Astrocyte (in vitro differentiated cells and primary cell): Measurements from ENCODE around the gene EPHB1. TPM values are rescaled to one million over a fixed set of nuclear protein-coding genes. Genes with fewer than 3 reads are reported as not detected.

Experiments
- DNase-seq: peaks from one replicate; pipeline ENCODE4 v3.0.0-alpha.2; 2010; ENCODE audit warnings: low read depth
- FAIRE-seq: peaks from 2 replicates; lab custom pipeline; 2011; peaks lifted over from hg19 to GRCh38; lab: Jason Lieb, UNC
- H2AFZ ChIP-seq: 2 replicates; pipeline ENCODE4 v1.6.0; 2012; ENCODE audit warnings: low read depth, low read length, inconsistent platforms
- H3K27ac ChIP-seq: 2 replicates; pipeline ENCODE4 v1.5.1; 2011; ENCODE audit warnings: low read depth, low read length, inconsistent platforms
- H3K27me3 ChIP-seq: 2 replicates; pipeline ENCODE4 v1.6.0; 2011; ENCODE audit warnings: low read length, inconsistent platforms; ENCODE audit not compliant: insufficient read depth
- H3K36me3 ChIP-seq: 2 replicates; pipeline ENCODE4 v1.5.1; 2011; ENCODE audit warnings: low read length, inconsistent platforms; ENCODE audit not compliant: insufficient read depth
- H3K4me1 ChIP-seq: 2 replicates; pipeline ENCODE4 v1.5.1; 2011; ENCODE audit warnings: low read length, inconsistent platforms; ENCODE audit not compliant: insufficient read depth
- H3K4me2 ChIP-seq: 2 replicates; pipeline ENCODE4 v1.6.0; 2012; ENCODE audit warnings: low read length, inconsistent platforms
- H3K4me3 ChIP-seq: 2 replicates; pipeline ENCODE4 v1.5.1; 2011; ENCODE audit warnings: low read depth, mild to moderate bottlenecking, low read length, inconsistent platforms; ENCODE audit not compliant: insufficient read depth
- H3K79me2 ChIP-seq: 2 replicates; pipeline ENCODE4 v1.6.0; 2012; ENCODE audit warnings: mild to moderate bottlenecking, low read length, inconsistent platforms; ENCODE audit not compliant: insufficient read depth
- H3K9ac ChIP-seq: 2 replicates; pipeline ENCODE4 v1.6.0; 2012; ENCODE audit warnings: mild to moderate bottlenecking, low read length, inconsistent platforms
- H3K9me3 ChIP-seq: 2 replicates; pipeline ENCODE4 v1.5.1; 2012; ENCODE audit warnings: low read depth, mild to moderate bottlenecking, low read length, inconsistent platforms; ENCODE audit not compliant: insufficient read depth
- H4K20me1 ChIP-seq: 2 replicates; pipeline ENCODE4 v1.6.0; 2012; ENCODE audit warnings: low read length, inconsistent platforms; ENCODE audit not compliant: insufficient read depth
- H3K27ac Mint-ChIP-seq: one replicate; pipeline ENCODE4 v1.8.0; 2021; ENCODE audit warnings: mild to moderate bottlenecking, mixed read lengths; ENCODE audit not compliant: unreplicated experiment
- H3K27me3 Mint-ChIP-seq: one replicate; pipeline ENCODE4 v1.8.0; 2021; ENCODE audit warnings: low read depth, mixed read lengths; ENCODE audit not compliant: unreplicated experiment
- H3K36me3 Mint-ChIP-seq: one replicate; pipeline ENCODE4 v1.8.0; 2021; ENCODE audit warnings: low read depth, mixed read lengths; ENCODE audit not compliant: unreplicated experiment
- H3K4me1 Mint-ChIP-seq: one replicate; pipeline ENCODE4 v1.8.0; 2021; ENCODE audit warnings: low read depth, mixed read lengths; ENCODE audit not compliant: unreplicated experiment
- H3K4me3 Mint-ChIP-seq: one replicate; pipeline ENCODE4 v1.8.0; 2021; ENCODE audit warnings: mild to moderate bottlenecking, moderate library complexity, mixed read lengths; ENCODE audit not compliant: unreplicated experiment
- H3K9me3 Mint-ChIP-seq: one replicate; pipeline ENCODE4 v1.8.0; 2021; ENCODE audit warnings: mild to moderate bottlenecking, mixed read lengths; ENCODE audit not compliant: unreplicated experiment
- EZH2 ChIP-seq: IDR thresholded peaks from 2 replicates; pipeline ENCODE4 v1.6.1; 2012; ENCODE audit warnings: mild to moderate bottlenecking, low read length, inconsistent platforms; ENCODE audit not compliant: insufficient read depth
- total RNA-seq: library from RNA; stranded (reverse); gene quantifications from 2 replicates; pipeline ENCODE4 v1.2.1, GENCODE V29; 2021
- TF ChIP-seq, protein P1 (sequence below): IDR thresholded peaks from 2 replicates; pipeline ENCODE4 v1.5.1; 2011; ENCODE audit warnings: low read depth, mild to moderate bottlenecking, inconsistent platforms, low read length, moderate library complexity; ENCODE audit not compliant: insufficient read depth

EPHB1 gene
- total RNA-seq, 1 donor from 2014 or later, result 4.1 TPM

DNA sequence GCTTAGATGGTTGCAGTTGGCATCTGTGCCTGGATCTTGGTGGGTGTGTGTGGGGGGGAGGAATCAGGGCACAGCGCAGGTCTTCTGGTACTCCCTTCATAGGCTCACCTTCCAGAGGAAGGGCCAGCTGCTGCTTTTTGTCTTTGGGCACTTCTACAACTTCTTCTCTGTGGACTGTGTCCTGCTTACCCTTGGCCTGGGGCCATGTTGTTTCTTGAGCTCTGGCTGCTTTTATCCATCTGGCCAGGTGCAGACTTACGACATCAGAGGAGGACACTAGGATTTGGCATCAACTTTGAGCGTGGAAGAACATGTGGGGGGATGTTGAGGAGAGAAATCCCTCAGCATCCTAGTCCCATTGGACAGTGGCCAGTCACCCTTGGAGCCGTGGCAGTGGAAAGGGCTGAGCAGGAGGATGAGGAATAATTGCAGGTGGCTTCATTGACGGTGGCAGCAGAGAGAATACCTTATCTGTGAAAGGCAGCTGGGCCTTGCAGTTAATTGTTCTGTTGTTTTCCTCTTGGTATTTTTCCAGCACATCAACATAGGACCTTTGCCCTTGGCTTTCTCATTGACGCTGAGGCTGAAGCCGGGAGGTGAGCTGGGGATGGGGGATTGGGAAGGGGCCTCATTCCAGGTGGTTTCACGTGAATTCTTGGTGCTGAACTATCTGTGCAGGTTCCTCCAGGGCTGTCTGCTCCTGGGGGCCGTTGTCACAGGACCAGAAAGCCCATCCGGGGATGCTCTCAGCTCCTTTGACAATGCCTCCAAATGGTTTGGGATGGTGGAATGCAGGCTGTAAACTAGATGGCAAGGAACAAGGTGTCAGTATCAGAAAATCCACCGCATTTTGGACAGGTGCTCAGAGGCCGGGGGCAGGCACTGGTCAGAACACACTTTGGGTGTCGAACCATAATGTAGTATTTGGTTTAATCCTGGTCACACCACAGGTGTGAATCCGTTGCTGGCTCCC is 9.7 kb downstream of the EPHB1 start:
- H3K4me1 Mint-ChIP-seq, result no peaks in the 10 kb centered on the region
- no peak overlapping the region for H3K27ac ChIP-seq
- no peak overlapping the region for H3K4me2 ChIP-seq
- no peak for FAIRE-seq
- peak overlapping the region; percentile 9 for H3K27ac Mint-ChIP-seq
- H3K36me3 Mint-ChIP-seq, result peaks cover 2% of the 10 kb centered on the region
- H3K9ac ChIP-seq, result no peak overlapping the region
- no peak overlapping the region for H3K4me3 ChIP-seq
- H3K9me3 ChIP-seq, result no peaks in the 10 kb centered on the region
- H4K20me1 ChIP-seq, result no peaks in the 10 kb centered on the region
- H3K4me3 Mint-ChIP-seq, result no peak overlapping the region
- no peaks in the 10 kb centered on the region for H3K79me2 ChIP-seq
- DNase-seq, result no peak
- H2AFZ ChIP-seq, result no peak overlapping the region
- no peak for TF ChIP-seq EZH2
- TF ChIP-seq, protein P1, sequence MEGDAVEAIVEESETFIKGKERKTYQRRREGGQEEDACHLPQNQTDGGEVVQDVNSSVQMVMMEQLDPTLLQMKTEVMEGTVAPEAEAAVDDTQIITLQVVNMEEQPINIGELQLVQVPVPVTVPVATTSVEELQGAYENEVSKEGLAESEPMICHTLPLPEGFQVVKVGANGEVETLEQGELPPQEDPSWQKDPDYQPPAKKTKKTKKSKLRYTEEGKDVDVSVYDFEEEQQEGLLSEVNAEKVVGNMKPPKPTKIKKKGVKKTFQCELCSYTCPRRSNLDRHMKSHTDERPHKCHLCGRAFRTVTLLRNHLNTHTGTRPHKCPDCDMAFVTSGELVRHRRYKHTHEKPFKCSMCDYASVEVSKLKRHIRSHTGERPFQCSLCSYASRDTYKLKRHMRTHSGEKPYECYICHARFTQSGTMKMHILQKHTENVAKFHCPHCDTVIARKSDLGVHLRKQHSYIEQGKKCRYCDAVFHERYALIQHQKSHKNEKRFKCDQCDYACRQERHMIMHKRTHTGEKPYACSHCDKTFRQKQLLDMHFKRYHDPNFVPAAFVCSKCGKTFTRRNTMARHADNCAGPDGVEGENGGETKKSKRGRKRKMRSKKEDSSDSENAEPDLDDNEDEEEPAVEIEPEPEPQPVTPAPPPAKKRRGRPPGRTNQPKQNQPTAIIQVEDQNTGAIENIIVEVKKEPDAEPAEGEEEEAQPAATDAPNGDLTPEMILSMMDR, result no peak
- H3K27me3 ChIP-seq, result peaks cover under 1% of the 10 kb centered on the region
- H3K27me3 Mint-ChIP-seq, result peaks cover 34% of the 10 kb centered on the region
- no peaks in the 10 kb centered on the region for H3K9me3 Mint-ChIP-seq
- H3K4me1 ChIP-seq, result no peaks in the 10 kb centered on the region
- no peaks in the 10 kb centered on the region for H3K36me3 ChIP-seq

DNA sequence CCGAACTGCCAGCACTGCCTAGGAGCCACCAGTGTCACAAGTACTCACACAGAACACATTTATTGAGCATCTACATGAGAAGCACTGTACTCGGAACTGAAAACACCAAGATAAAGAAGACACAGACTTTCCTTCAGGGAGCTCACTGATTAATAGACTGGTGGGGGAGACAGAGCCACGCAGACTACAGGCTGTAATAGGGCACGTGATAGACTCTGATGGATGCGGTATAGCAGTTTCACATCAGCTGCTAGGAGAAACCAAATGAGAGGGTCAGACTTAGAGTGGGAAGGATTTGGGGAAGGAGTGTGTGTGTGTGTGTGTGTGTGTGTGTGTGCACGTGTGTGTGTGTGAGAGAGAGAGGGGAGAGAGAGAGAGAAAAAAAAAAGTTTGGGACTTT is 12.1 kb downstream of the EPHB1 start:
- DNase-seq (no peak), FAIRE-seq (no peak)
- Histone ChIP-seq H3K27ac (no peak overlapping the region), H3K4me1 (no peaks in the 10 kb centered on the region), H3K4me2 (no peak overlapping the region), H3K4me3 (no peak overlapping the region), H4K20me1 (peaks cover 2% of the 10 kb centered on the region), H3K79me2 (no peaks in the 10 kb centered on the region), H3K9me3 (no peaks in the 10 kb centered on the region), H3K36me3 (no peaks in the 10 kb centered on the region), H3K27me3 (no peaks in the 10 kb centered on the region), H3K9ac (no peak overlapping the region), H2AFZ (no peak overlapping the region)
- Mint-ChIP-seq H3K9me3 (no peaks in the 10 kb centered on the region), H3K27me3 (peaks cover 17% of the 10 kb centered on the region), H3K36me3 (peaks cover 2% of the 10 kb centered on the region), H3K27ac (no peak overlapping the region), H3K4me3 (no peak overlapping the region), H3K4me1 (no peaks in the 10 kb centered on the region)
- TF ChIP-seq, protein P1, result no peak
- TF ChIP-seq EZH2, result no peak

DNA sequence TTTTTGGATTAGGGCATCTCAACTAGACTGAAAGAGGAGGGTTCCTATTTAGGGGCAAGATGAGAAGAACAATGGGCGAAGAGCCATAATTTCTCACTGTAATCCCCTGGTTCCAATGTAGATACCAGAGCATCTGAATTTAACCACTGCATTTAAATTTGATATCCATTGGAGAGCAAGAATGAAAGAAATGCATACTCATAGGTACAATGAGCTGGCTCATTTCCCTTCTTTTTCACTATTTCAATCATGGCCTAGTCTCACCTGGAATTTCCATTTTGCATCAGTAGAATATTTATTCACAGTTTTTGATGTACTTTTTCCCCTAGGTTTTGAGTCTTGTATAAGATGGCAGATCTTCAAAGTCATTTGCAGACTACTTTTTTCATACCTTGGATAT is 13.8 kb downstream of the EPHB1 start:
- TF ChIP-seq, protein P1, result no peak
- TF ChIP-seq EZH2, result no peak
- Histone ChIP-seq H3K4me3 (no peak overlapping the region), H4K20me1 (peaks cover 2% of the 10 kb centered on the region), H3K36me3 (no peaks in the 10 kb centered on the region), H3K9me3 (no peaks in the 10 kb centered on the region), H2AFZ (no peak overlapping the region), H3K27me3 (no peaks in the 10 kb centered on the region), H3K79me2 (no peaks in the 10 kb centered on the region), H3K27ac (no peak overlapping the region), H3K4me2 (no peak overlapping the region), H3K4me1 (no peaks in the 10 kb centered on the region), H3K9ac (no peak overlapping the region)
- DNase-seq (no peak), FAIRE-seq (no peak)
- no peaks in the 10 kb centered on the region for H3K9me3 Mint-ChIP-seq
- H3K4me3 Mint-ChIP-seq, result no peak overlapping the region
- no peaks in the 10 kb centered on the region for H3K4me1 Mint-ChIP-seq
- H3K36me3 Mint-ChIP-seq, result peaks cover 2% of the 10 kb centered on the region
- no peak overlapping the region for H3K27ac Mint-ChIP-seq
- H3K27me3 Mint-ChIP-seq, result peaks cover 11% of the 10 kb centered on the region
